GM20431 (cell line): ENCODE results near the gene TUT1.
"Not testable (repeated sequence)": the region's sequence is repeated elsewhere in the genome, so short reads cannot be mapped to it uniquely, and the experiment has no call there.

ENCODE experiments used
- in situ Hi-C: fragments of 300-500 bp; cut with MseI, MboI; formaldehyde crosslinking; loops from one replicate; pipeline ENCODE4 v1.15.0; 2020; ENCODE audit warnings: low sequenced_read_pairs; ENCODE audit not compliant: unreplicated experiment

TUT1 gene, protein sequence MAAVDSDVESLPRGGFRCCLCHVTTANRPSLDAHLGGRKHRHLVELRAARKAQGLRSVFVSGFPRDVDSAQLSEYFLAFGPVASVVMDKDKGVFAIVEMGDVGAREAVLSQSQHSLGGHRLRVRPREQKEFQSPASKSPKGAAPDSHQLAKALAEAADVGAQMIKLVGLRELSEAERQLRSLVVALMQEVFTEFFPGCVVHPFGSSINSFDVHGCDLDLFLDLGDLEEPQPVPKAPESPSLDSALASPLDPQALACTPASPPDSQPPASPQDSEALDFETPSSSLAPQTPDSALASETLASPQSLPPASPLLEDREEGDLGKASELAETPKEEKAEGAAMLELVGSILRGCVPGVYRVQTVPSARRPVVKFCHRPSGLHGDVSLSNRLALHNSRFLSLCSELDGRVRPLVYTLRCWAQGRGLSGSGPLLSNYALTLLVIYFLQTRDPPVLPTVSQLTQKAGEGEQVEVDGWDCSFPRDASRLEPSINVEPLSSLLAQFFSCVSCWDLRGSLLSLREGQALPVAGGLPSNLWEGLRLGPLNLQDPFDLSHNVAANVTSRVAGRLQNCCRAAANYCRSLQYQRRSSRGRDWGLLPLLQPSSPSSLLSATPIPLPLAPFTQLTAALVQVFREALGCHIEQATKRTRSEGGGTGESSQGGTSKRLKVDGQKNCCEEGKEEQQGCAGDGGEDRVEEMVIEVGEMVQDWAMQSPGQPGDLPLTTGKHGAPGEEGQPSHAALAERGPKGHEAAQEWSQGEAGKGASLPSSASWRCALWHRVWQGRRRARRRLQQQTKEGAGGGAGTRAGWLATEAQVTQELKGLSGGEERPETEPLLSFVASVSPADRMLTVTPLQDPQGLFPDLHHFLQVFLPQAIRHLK

DNA sequence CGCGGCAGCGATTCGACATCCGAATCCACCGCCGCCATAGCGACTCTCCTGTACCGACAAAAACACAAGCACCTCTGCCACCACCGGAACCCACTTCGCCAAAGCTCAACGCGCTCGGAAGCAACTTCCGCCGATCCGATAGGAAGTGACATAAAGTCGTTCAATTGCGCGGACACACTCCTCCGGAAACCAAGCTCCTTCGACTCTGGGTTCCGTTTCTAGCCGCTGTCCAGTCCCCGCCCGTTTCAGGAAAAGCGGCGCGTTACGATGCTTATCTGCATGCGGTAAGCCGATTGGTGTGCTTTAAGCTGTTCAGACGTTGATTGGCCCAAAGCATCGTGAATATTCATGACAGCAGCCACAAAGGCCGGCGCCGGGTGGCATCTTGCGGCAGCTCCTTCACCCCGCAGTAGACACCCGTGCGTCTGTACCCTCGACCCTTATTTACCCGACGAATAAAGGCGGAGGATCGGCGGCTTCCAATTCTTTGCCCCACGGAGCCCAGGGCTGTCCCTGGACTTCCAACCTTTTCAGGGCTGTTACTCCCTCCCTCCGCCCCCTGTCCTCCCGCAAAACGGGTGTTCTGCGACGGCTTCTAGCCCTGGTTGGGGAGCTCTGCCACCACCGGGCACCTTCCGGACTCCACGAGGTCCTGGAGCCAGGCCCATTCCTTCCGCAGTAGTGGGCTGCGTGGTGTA lies at the start of gene TUT1:
Gene TUT1, minus strand, starts transcription at position 76 of the 698 bp plus-strand sequence. Its CDS starts 38 bp downstream, at position 38.
- in situ Hi-C loops = no loop called here

DNA sequence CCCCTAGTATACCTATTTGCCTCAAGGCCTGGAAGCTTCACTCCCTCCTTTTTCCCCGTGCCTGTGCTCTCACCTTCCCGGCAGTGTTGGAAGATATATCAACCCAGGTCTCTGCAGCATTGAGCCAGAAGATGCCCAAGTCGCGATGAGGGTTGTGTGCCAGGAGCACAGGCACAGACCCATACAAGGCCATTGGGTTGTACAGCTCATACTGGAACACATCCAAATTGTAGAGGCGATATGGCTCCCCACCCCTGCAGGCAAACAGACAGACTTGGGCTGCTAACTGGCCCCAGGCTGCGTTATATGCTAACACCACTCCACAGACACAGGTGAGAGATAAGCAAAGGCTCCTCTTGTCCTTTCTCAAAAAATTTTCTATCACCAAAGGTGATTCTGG lies 41.2 kb upstream of the TUT1 start:
- in situ Hi-C loops = no loop called here

DNA sequence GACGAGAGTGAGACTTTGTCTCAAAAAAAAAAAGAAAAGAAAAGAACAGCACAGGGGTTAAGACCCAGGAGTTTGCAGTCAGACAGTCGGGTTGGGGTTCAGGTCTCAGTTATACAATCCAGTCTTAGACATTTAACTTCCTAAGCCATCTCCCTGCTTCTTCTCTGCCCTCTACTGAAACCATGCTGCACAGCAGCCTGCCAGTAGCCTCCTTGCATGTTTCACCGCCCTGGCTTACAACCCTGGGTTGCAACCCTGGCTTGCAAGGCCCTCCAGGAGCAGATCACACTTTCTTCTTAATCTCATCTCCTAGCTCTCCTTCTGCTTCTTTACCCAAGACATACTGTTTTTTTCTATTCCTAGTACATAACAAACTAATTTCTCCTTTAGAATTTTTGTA lies 36.4 kb upstream of the TUT1 start:
- in situ Hi-C loops = no loop called here

DNA sequence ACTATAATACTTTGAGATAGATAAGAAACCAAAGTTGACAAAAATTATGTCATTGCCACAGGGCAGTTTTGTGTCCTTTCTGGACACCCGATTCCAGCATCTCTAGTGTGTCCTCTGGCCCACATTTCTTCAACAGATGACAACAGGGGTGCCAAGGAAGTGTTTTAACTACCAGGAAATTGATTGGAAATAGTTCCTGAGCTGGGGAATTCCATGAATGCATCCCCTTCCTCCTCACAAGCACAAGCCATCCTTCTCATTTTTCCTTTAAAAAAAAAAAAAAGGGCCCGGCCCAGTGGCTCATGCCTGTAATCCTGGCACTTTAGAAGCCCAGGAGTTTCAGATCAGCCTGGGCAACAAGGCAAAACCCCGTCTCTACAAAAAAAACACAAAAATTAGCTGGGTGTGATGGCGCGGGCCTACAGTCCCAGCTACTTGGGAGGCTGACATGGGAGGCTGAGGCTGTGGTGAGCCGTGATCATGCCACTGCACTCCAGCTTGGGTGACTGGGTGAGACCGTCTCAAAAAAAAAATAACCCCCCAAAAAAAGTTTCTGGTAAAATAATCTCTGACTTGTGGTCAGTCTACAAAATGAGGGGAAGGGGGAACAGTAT lies 31.3 kb upstream of the TUT1 start:
- in situ Hi-C loops = no loop called here

DNA sequence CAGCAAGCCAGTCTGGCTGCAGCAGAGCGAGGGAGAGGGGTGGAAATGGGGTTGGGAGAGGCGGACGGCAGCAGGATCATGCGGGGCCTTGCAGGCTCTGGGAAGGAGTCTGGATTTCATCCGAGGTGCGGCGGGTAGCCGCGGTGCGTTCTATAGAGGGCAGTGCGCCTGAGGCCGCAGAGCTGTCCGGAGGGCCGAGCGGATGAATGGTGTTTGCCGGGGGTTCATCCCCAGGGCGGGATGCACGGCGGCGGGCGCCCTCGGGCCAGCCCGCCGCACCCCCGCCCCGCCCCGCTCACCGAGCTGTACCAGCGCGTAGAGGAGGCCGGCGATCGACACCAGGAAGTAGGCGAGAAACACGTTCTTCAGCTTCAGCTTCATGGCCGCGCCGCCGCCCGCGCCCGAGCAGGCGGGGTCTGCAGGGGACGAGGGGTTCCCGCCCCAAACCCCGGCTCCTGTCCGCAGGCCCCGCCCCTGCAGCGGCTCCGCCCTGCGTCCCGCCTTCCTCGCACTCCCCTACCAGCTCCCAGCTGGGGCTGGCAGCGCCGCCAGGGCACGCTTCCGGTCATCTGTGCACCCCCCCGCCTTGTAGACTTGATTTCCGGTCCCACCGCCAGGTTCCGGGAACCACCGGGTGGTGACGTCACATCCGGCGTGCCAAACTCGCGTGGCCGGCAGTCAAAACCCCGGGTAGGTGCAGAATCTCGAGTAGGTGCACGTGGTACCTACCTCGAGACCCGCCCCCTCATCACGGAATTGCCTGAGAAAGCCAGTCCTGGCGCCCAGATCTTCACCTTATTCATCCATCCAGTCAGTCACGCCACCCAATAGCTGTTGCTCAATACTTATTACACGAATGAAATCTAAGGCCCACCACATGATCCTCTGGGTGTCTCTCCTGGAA lies 30.5 kb upstream of the TUT1 start, which contains the start of gene B3GAT3:
Gene B3GAT3, minus strand, starts transcription at position 420 of the 904 bp plus-strand sequence. Its CDS starts 39 bp downstream, at position 381.
- in situ Hi-C loops = no loop called here

DNA sequence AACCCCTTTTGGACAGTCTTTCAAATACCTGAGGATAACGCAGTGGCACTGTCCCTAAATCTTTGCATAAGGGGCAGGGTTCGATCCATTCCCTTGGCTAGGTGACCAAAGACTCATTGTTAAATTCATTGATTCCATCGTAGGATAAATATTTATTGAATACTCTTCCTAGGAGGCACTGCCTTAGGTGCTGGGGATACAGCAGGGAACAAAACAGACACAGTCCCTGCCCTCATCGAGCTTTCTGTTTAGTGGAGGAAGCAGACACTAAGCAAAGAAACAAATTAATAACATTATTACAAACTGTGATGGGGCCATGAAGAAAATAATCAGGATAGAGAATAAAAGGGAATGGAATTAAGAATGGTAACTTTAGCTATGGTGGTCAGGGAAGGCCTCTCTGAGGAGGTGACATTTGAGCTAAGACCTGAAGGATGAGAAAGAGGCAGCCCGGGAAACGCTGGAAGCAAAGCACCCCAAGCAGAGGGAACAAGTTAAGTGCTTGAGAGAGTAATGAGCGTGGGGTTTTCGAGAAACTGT lies 29.8 kb upstream of the TUT1 start:
- in situ Hi-C loops = no loop called here

DNA sequence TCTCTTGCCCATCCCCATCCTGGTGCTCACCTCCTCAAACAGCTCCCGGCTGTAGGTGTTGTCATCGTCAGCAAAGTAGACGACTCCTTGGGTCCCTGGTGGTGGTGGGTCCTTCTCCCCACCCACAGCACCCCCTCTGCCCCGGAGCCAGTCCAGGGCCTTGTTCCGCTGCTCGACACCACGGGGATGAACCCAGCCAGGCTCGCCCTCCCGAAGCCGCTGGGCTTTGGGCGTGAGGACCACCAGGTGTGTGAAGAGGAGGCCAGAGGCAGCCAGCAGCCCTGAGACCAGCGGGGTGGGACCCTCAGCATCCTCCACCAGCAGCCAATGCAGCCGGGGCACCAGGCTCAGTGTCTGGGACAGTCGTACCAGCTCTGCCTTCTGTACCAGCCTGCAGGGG lies 25.6 kb upstream of the TUT1 start:
- in situ Hi-C loops = not testable (repeated sequence)

DNA sequence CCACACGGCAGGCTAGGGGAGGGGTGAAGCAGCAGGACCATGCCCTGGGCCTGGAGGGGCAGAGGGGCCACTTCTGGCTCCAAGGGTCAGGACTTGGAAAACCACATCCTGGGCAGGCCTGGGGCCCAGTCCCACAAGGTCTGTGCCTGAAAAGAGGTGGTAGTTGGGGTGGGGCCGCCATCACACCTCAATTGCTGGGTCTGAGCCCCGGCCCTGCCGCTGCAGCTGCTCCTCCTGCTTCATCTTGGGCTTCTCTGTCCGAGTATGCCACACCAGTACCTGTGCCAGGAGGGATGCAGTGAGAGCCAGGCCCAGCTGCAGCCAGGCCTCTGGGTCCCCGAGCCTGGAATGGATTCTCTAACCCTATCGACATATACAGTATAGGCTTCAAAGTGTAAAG lies 24.2 kb upstream of the TUT1 start:
- in situ Hi-C loops = no loop called here

DNA sequence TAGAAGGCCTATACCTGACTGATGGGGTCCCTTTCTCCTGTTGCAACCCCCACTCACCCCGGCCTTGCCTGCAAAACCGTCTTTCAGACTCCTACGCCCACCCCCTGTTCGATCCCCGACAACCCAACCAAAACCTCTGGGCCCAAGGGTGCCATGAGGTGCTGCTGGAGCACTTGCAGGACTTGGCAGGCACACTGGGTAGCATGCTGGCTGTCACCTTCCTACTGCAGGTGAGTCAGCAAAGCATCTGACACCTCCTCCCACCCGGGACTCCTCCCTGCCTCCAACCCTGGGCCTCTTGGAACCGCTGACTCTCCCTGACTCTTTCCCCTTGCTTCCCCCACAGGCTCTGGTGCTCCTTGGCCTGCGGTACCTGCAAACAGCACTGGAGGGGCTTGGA lies 23.0 kb upstream of the TUT1 start:
- in situ Hi-C loops = no loop called here

DNA sequence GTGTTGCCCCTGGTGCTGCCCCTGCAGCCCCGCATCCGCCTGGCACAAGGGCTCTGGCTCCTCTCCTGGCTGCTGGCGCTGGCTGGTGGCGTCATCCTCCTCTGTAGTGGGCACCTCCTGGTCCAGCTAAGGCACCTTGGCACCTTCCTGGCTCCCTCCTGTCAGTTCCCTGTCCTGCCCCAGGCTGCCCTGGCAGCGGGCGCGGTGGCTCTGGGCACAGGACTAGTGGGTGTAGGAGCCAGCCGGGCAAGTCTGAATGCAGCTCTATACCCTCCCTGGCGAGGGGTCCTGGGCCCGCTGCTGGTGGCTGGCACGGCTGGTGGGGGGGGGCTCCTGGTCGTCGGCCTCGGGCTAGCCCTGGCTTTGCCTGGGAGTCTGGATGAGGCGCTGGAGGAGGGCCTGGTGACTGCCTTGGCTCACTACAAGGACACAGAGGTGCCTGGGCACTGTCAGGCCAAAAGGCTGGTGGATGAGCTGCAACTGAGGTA lies 22.0 kb upstream of the TUT1 start:
- in situ Hi-C loops = no loop called here

DNA sequence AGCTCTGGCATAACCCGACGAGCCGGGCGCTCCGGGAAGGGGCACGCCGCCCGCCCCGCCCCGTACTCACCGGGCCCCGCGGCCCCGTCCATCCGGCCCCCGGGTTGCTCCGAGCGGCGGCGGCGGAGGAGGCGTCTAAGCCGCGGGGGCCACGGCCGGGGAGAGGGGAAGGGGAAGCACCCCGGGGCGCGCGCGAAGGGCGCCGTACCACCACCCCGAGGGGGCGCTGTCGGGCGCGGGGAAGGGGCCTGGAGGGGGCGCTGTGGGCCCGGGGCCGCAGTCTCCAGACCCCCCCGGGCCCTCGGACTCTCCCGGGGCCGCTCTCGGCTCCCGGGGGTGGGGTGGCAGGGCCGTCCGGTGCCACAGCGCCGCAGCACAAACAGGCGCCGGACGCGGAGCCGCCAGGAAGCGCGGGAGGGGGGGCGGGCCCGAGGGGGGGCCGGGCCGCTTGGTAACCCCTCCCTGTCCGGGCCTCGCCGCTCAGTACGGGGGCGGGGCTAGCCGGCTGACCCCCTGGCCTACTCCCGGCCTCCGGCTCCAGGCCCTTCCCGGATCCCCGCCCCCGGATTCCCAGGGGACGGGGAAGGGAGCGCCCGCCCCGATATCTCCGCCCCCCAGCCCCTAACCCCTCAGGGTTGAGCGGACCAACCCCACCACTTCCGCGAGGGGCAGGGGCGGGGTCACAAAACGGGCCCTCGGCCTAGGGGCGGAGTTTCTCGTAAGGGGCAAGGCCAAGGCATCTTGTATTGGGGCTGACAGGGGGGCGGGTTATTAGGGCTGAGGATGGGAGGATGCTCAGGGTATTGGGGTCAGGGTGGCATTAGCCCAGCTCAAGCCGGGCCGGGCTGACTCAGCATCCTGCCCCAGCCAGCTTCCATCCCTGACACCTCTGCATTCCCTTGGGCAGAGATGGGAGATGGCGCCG lies 21.3 kb upstream of the TUT1 start, which contains the start of the genes EML3 and ROM1:
Gene EML3, minus strand, starts transcription at position 410 of the 925 bp plus-strand sequence. Its CDS starts 318 bp downstream, at position 92.
Gene ROM1, plus strand, starts transcription at position 892 of the 925 bp plus-strand sequence. Its CDS starts 25 bp downstream, at position 917.
- in situ Hi-C loops = no loop called here

DNA sequence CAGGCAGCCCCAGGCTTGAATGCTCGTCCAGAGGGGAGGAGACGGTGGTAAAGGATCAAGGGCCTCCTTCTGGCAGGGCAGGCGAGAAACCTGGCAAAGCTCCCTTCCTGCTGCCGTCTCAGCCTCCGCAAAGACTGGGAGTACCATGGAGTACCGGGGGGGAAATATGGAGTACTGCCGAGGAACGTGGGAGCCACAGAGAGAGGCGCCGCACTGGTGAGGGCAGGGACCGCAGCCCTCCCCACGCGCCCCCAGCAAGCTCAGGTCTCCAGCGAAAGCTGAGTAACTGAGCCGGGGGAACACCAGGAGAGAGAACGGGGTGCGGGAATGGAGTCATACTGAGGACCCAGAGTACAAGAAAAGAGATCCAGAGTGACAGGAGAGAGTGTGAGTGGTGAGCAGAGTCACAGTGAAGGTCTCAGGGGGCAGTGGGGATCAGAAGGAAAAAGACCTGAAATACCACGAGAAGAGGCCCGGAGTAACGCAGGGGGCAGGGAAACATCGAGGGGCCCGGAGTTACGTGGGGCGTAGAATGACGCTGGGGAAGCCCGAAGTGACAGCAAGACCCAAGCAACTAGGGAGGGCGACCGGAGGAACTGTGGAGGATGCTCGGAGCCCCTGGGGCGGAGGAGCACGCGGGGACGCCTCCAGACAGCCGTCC lies 20.5 kb upstream of the TUT1 start:
- in situ Hi-C loops = no loop called here

DNA sequence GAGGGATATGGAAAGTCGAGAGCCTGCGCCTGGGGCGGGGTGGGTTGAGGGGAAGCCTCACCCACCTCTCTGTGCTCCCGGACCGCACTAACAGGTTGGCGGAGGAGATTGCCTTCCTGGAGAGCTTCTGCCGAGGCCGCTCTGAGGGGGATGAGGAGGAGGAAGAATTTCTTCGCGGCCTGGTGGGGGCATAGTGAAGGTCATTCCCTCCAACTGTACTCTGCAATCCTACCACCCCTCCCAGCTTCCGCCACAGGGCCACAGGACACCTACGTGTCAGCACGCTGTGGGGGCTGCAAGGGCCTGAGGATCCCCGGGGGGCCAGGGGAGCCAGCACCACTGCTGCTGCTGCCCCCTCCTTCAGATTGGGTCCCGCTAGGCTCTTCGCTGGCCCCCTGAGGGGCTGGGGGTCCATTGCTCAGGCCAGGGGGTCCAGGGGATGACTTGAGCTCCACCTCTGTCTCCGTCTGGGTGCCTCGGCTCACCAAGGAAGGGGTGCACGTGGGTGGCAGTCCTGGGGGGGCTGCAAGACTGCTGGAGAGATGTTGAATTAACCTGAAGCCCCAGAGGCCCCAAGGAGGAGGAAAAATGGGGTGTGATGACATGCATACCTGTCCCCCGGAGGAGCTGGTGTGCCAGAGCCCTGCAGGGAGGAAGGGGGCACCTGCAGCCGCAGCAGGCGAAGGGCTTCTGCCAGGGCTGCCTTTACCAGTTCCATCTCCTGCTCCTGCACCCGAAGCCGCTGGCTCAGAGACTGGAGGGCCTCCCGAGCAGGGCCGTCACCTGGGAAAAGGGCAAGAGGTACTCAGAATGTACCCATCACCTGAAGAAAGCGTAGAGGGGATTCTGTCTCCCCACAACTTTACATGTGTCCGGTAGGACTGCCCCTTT lies 19.7 kb upstream of the TUT1 start:
- in situ Hi-C loops = no loop called here

DNA sequence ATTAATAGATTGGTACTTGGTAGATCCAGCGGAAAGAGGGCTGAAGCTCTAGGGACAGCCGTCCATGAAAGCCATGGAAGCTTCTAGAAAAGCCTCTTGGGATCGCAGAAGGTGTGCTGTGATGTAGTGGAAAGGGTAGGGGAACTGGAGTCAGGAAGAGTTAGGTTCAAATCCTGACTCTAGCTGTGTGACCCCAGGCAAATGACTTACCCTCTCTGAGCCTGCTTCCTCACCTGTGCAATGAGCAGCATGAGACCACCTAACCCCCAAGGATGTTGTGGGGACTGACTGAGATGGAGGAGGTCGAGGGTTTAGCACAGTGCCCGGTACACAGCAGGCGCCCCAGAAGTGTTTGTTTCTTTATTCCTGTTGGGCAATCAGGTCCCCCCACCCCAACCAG lies 19.1 kb upstream of the TUT1 start:
- in situ Hi-C loops = no loop called here

DNA sequence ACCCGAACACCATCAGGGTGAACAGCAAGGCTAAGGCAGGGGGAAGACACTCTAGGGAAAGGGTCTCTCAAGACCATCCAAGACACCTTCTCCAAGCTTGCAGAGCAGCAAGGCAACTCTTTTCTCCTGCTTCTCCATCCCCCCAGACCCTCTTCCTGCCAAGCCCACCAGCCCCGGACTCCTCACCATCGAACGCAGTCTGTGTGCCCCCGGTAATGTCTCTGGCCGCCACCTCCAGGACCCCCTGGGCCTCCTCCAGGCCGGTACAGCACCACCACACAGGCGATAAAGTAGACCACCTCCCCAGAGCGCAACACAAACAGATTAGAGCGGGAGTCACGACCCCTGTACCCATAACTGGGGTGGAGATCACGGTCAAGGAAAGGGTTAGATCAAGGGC lies 17.5 kb upstream of the TUT1 start:
- in situ Hi-C loops = no loop called here

DNA sequence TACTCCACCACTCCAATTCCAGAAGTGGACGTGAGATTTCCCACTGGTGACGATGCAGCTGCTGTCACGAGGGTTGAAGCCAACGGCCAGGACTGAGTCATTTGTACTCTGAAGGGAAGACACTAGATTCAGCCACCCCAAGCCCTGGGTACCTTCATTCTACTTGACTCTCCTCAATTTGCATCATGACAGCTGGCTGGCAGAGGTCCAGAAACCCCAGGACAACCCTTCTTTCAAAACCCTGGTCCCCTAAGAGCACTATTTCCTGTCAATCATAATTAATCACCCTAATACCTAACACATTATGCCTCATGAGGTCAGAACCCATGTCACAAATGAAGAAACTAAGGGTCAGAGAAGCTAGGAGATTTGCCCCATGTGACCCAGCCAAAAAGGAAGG lies 16.4 kb upstream of the TUT1 start:
- in situ Hi-C loops = no loop called here
